ENCODE measurements around the gene PELI1.

GRCh38 chr2:64173156-64174135, 29.2 kb upstream of the PELI1 start:
- TF ChIP-seq CTCF (IDR thresholded peaks at IDR 0.05; ENCODE audit: low read length) (no peak), EZH2 (IDR thresholded peaks at IDR 0.05; ENCODE audit: borderline replicate concordance, low read length) (no peak)
